Stomach (tissue), 4 donors: Measurements from ENCODE around the gene PDE6H.

Experiments
- POLR2A ChIP-seq, 4 donors: fragments of 450-650 bp; IDR thresholded peaks; one replicate each; pipeline ENCODE4 v1.6.1; 2016; ENCODE audit warnings: antibody characterized with exemption in 4 of 4, control low read depth in 2 of 4, mild to moderate bottlenecking in 1 of 4, moderate library complexity in 1 of 4
- POLR2AphosphoS5 ChIP-seq, 3 donors: sonication (generic); formaldehyde crosslinking; IDR thresholded peaks; one replicate each; pipeline ENCODE4 v1.6.1; 2016; ENCODE audit warnings: antibody characterized with exemption in 3 of 3

GRCh38 chr12:14930299-14930698, 42.5 kb upstream of the PDE6H start:
- no peak for TF ChIP-seq POLR2AphosphoS5 (IDR thresholded peaks at IDR 0.05)
- TF ChIP-seq POLR2A (IDR thresholded peaks at IDR 0.05): no peak
